ENCODE results near the gene N4BP3.
"Not testable (repeated sequence)": the region's sequence is repeated elsewhere in the genome, so short reads cannot be mapped to it uniquely, and the experiment has no call there.

Gene N4BP3

GRCh38 chr5:178122346-178122745 is 9.0 kb downstream of the N4BP3 start:
- no peak for FAIRE-seq

DNA sequence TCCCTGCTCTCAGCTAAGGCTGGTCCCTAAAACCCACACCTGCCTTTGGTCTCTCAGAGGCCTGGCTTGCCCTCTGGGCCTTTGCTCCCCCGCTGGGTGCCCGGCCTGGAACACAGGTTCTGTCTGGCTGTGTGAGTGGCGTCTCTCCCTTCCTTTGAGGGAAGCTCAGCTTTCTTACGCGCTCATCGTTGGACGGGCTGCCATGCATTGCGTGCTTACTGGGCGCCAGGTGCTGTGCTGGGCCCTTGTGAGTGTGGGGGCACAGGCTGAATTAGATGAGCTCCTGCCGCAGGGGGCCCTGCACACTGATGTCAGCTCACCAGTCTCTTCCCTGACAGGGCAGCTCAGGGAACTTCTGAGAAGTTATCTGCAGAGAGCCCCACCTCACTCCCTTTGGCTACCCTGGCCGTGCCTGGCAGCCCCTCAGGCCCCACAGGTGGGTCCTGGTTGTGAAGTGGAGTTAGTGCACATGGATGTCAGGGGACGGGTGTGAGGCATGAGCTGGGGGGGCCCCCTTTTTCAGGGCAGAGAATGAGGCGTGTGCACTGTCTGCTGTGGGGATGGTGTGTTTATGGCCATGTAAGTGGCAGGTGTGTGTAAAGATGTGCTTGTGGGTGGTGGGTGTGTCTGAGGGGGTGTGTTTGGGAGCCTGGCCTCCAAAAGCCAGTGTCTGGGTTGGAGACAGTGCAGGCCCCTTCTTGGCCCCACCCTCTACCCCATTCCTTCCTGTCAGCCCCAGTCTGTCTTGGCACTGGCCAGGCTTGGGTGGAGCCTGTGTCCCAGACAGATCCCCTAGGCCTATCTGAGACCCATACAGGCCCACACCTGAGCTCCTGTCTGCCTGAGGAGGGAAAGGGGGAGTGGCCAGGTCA is 10.0 kb downstream of the N4BP3 start:
- FAIRE-seq = no peak

- FAIRE-seq = no peak
These were observed 10.9 kb downstream of the N4BP3 start for GRCh38 chr5:178123966-178124925.

DNA sequence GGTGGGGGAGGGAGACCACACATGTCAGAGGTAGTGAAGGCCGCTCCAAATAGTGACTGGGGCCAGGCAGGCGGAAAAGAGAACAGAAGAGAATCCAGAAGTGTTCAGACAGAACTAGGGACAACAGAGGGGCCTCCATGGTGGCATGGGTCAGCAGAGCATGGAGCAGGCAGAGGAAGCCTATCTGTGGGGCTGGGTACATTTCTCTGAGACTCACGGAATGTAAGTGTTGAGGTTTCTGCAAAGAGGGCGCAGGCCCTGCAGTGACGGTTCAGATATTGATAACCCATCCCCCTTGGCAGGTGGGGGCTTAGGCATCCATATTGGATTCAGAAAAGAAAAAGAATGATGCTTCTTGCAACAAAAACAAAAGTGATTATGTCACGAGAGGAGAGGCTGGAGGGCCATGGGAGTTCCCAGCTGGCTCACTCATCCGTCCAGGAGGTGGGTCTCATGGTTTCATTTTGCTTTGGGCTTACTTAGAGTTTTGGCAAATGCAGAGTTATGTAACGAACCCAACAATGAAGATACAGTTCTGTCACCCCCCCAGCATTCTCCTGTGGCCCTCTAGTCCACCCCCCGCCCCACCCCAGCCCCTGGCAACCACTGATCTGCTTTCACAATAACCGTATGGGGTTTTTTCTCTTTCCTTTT is 12.0 kb downstream of the N4BP3 start:
- FAIRE-seq = no peak

GRCh38 chr5:178126556-178126955 is 13.2 kb downstream of the N4BP3 start:
- no peak for FAIRE-seq

DNA sequence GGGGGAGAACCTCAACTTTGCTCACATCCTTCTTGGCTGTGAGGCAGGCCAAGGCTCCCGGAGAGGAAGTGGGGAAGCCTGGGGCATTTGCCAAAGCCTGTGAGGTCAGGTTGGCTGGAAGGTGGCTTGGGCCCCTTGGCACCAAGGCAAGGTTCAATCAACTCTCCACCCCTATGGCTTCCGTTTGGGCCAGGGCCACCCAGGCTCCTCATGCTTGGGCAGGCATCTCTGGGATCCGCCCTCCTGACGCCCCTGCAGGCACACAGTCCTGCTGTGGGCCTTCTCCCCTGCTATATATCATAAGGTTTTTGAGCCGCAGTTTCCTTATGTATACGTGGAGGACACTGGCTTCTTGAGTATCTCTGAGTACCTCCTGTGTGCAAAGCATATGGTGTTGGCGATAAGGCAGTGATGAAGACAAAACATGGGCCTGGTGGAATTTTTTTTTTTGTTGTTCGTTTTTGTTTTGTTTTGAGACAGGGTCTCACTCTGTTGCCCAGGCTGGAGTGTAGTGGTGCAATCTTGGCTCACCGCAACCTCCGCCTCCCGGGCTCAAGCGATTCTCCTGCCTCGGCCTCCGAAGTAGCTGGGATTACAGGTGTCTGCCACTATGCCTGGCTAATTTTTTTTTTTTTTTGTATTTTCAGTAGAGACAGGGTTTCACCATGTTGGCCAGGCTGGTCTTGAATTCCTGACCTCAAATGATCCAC is 14.1 kb downstream of the N4BP3 start:
- not testable (repeated sequence) for FAIRE-seq

DNA sequence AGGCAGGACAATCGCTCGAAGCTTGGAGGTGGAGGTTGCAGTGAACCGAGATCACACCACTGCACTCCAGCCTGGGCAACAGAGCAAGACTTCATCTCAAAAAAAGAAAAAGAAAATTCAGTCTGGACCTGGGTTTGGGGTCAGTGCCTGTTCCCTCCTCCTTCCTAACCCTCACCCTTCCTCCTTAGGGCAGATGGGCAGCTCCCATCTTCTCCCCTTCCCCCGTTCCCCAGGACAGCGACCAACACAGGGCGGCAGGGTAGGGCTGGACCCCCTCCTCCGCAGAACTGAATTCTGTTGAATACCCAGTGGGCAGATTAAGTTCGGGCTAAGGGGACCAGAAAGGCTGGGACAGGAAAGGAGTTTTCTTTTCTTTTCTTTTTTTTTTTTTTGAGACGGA is 16.0 kb downstream of the N4BP3 start:
- no peak for FAIRE-seq

DNA sequence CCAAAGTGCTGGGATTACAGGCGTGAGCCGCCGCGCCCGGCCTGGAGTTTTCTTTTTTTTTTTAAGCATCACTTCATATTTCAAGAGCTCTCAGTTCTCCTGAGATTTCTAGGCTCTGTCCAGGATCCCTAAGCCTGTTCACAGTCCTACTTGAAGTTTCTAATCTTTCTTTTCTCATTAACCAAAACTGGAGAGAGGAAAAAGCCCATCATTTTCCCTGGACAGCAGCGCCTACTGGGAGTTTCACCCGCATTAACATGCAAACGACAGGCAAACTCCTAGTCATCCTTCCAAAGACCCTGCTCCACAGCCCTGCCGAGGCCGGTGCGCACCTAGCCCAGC is 16.9 kb downstream of the N4BP3 start:
- not testable (repeated sequence) for FAIRE-seq

- FAIRE-seq = no peak
These were observed 17.5 kb downstream of the N4BP3 start, which contains the start of gene RMND5B for GRCh38 chr5:178130576-178131445. Gene RMND5B, plus strand, starts transcription at chr5:178131014. Its CDS starts 7,106 bp downstream, at chr5:178138120.

DNA sequence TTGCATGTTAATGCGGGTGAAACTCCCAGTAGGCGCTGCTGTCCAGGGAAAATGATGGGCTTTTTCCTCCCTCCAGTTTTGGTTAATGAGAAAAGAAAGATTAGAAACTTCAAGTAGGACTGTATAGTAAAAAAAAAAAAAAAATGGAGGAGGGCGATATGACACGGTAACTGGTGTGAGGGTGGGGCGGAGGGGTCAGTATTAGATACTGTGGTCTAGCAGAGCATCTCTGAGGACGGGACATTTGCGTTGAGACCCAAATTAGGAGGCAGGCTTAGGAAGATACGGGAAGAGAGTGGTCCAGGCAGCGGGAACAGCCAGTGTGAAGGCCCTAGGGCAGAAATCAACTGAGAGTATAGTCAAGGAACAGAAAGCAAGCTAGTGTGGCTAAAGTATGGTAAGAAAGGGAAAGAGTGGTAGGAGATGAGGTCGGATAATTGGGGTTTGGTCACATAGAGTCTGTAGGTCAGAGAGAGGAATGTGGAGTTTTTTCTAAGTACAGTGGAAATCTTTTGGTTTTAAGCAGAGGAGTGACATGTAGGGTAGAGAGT is 18.2 kb downstream of the N4BP3 start:
- FAIRE-seq = no peak

- no peak for FAIRE-seq
These were observed 23.7 kb downstream of the N4BP3 start for GRCh38 chr5:178136990-178137389.

GRCh38 chr5:178137991-178138390 is 24.7 kb downstream of the N4BP3 start:
- no peak for FAIRE-seq

DNA sequence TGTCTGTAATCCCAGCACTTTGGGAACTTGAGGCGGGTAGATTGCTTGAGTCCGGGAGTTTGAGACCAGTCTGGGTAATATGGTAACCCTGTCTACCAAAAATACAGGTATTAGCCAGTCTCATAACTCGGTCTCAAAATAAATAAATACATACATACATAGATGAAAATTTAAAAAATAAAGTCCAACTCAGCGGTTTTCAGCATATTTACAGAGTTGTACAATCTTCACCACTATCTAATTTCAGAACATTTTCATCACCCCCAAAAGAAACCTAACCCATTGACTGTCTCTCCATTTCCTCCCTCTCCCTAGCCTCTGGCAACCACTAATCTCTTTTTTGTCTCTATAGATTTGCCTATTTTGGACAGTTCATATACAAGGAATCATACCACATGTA is 28.2 kb downstream of the N4BP3 start:
- FAIRE-seq = no peak

DNA sequence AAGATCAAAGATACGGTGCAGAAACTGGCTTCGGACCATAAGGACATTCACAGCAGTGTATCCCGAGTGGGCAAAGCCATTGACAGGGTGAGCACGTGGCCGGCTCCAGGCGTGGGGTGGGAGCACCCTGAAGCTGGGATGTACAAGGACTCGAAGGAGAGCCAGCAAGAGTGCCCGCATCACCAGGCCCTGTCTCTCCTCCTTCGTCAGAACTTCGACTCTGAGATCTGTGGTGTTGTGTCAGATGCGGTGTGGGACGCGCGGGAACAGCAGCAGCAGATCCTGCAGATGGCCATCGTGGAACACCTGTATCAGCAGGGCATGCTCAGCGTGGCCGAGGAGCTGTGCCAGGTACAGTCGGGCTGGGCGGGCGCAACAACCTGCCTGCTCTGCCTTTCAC is 29.3 kb downstream of the N4BP3 start:
- no peak for FAIRE-seq

GRCh38 chr5:178143246-178143645 is 29.9 kb downstream of the N4BP3 start:
- FAIRE-seq = no peak

DNA sequence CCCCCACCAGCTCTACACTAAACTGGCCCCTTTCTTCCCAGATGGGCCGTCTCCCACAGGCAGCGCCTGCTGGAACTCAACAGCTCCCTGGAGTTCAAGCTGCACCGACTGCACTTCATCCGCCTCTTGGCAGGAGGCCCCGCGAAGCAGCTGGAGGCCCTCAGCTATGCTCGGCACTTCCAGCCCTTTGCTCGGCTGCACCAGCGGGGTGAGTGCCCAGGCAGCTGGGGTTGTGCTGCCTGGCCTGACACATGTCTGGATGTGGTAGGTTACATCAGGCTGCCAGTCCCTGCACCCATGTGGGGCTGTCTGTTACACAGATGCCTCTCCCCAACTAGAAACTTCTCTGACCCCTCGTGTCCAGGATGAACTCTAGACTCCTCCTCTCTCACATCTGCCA is 30.6 kb downstream of the N4BP3 start:
- no peak for FAIRE-seq

DNA sequence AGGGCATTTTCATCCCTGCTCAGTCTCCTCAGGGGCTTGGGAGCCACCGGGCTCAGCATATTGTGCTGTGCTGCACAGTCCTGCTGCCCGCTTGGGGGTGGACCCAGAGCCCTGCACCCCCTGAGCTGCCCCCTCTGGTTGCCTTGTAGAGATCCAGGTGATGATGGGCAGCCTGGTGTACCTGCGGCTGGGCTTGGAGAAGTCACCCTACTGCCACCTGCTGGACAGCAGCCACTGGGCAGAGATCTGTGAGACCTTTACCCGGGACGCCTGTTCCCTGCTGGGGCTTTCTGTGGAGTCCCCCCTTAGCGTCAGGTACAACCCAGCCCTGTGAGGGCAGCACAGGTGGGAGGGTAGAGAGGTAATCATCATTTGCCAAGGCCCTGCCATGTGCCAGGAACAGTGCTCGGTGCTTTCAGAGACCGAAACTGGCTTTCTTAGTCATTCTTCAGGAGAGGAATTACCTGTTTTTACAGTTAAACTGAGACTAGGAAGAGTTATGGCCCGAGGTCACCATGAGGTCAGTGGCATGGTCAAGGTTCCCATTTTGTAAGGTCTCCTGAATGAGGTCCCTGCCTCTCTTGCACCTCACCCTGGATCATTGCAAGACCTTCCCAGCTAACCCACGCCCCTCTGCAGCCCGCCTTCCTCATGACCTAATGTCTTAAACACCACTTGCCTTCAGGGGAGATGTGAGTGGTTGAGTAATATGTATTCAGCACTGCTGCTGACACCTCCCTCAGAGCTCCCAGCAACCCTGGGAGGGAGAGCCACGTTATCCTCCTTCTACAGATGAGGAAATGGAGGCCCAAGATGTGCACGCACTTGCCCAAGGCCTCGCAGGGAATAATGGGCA is 32.9 kb downstream of the N4BP3 start:
- no peak for FAIRE-seq

DNA sequence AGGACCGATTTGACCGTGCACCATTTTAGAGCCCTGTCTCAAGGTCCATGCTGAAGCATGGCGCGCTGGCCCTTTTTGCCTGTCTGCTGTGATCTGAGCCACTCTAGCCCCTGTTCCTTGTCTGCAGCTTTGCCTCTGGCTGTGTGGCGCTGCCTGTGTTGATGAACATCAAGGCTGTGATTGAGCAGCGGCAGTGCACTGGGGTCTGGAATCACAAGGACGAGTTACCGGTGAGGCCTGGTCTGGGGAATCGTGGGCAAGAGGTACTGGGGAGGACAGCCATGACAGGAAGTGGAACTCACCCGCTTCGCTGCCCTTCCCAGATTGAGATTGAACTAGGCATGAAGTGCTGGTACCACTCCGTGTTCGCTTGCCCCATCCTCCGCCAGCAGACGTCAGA is 34.1 kb downstream of the N4BP3 start:
- FAIRE-seq = no peak

DNA sequence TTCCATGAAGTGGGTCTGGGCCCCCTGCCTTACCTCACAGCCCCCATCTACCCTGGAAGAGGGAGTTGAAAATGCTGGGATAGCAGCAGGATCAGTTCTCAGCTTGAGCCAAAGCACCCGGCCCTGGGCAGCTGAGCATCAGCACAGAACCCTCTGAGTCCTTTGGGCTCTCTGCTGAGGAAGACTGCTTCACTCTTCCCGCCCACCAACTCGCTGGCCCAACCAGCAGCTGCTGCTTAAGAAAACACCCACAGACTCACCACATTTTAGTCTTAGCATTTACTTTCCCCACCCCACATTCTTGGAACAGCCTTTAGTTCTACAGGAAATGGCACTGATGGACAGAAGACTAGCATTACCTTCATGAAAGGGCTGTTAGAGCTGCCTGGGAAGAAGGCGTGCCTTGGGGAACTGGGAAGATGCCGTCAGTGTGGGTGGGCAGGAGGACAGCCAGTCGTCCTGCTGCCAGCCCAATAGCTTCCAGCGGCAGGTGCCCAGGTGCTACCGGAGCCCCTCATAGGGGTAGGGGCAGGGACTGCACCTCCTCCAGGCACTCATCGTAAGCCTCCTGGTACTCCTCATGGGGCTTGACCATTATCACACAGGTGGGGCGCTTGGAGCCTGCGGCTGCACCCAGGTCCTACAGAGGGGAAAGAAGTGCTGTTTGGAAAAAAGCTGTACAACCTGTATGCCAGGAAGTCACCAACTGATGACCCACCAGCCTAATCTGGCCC is 36.0 kb downstream of the N4BP3 start:
- no peak for FAIRE-seq
